HG03575 (cell line): Measurements from ENCODE around the gene EPN2.

Source experiments
- ATAC-seq: cut with Tn5 transposase; IDR thresholded peaks from one replicate; pipeline ENCODE4 v1.9.1; 2021; ENCODE audit not compliant: unreplicated experiment, insufficient number of reproducible peaks, low FRiP score; ENCODE audit errors: extremely low read depth

EPN2 gene

DNA sequence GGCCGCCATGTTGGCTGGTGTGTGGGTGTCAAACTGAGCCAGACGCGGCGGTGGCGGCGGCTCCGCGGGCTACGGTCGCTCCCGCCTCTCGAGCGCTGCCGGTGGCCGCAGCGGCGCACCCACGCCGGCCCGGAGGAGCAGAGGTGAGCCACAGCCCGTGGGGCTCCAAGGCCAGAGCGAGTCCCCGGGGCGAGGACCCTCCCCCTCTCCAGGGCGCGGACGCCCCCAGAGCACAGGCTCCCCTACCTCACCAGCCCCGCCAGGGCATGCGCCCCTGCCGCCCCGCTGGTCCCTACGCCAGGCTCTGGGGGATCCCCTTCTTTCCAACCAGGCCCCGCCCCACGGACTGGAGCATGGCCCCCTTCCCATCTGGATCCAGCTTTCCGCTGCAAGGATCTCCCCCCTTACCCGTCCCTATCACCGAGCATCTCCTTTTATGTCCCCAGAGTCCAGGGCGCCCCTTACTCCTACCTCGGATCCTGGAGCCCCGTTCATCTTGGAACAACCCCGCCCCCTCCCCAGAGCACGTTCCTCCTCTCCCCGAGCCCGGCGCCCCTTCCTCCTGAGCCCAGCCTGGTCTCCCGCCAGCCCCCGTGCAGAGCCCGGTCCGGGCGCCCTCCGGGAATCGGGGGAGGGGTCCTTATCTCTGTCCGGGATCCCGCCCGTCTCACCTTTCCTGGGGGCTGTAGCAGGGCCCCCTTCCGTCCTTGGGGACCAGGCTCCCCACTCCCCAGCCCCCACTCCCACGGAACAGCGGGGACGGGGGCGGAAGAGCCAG is 412 bp downstream of the EPN2 start:
- ATAC-seq = no peak

DNA sequence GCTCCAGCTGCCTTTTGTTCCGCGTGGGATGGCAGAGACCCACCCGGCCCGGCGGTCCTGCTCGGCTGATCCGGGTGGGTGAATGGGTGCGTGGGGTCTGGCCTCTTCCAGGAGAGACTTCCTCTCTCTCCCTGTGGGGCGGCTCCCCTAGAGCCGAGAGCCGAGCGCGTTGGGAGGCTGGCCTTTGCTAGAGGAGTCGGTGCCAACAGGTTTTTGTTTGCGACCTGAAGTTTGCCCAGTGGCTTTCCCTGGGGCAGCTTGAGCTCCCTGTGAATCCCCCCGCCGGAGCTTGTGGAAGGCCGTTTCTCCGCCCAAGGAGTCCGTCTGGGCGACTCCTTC is 970 bp downstream of the EPN2 start:
- no peak for ATAC-seq

DNA sequence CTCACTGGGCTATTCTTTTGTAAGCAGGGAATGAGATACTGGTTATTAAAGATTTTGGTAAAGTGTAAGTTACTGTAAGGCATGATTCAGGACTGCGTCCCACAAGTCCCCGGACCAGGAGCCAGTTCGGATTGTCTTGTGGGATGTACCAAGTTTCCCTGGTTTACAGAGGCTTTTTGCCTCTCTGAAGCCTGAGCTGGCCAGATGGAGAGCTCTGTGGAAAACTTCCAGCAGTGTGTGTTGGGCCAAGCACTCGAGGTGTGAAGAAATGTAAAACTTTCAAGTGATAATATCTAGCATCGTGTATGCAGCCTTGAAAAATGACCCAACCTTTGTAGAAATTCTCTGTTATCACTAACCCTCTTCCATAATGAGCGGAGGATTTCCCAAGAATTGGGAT is 2.4 kb downstream of the EPN2 start:
- ATAC-seq = no peak

DNA sequence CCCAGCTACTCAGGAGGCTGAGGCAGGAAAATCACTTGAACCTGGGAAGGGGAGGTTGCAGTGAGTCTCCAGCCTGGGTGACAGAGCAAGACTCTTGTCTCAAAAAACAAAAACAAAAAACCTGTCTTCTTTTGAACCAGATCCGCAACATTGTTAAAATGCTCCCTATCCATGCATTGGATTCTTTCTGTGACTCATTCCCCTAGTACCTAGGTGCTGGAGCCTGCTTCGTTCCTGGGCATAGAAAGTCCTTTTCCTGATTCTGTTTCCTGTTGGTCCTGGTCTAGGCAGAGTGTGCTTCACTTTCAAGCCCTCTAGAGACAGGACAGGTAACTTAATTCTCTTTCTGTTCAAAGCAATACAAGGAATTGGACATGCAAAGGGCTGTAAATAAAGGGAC is 5.2 kb downstream of the EPN2 start:
- no peak for ATAC-seq

DNA sequence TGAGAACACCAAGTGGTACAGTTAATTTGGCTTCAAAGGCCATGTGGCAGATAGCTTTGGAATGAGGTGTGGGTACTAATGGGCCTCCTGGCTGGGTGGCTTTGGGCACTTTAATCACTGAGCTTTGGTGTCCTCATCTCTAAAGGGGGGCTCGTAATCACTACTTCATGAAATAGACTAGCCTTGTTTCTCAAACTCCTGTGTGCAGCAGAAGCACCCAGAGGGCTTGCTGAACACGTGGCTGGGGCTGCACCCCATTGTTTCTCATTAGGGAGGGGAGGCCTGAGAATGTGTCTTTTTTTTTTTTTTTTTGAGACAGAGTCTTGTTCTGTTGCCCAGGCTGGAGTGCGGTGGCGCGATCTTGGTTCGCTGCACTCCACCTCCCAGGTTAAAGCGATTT is 5.8 kb downstream of the EPN2 start:
- no peak for ATAC-seq

DNA sequence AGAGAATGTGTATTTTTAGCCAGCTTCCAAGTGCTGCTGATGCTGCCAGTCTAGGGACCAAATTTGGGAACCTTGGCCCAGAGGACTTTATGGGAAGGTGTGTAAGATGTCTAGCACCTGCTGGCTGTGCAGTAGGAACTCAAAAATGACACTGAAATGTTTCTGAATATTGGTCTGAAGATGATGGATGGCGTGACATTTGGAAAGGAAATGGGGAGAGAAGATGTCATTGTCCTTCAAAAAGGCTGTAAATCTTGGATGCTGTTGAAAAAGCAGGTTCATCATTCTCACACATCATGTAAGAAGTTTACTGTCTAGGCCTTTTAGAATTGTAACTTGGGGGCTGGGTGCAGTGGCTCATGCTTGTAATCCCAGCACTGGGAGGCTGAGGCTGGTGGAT is 6.7 kb downstream of the EPN2 start:
- ATAC-seq = no peak

DNA sequence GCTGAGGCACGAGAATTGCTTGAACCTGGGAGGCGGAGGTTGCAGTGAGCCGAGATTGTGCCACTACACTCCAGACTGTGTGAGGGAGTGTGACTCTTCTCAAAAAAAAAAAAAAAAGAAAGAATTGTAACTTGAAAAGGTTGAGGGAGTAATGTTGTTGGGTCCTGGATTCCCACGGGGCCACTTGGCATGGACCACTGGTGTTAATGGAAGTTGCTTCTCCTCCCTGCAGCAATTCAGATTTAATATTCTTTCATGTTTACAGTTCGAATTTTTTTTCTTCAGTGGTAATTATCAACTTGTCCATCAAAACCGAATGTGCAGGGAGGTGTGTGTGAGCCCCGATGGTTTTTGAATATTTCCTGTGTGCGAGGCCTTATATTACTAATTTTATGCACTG is 7.2 kb downstream of the EPN2 start:
- no peak for ATAC-seq

DNA sequence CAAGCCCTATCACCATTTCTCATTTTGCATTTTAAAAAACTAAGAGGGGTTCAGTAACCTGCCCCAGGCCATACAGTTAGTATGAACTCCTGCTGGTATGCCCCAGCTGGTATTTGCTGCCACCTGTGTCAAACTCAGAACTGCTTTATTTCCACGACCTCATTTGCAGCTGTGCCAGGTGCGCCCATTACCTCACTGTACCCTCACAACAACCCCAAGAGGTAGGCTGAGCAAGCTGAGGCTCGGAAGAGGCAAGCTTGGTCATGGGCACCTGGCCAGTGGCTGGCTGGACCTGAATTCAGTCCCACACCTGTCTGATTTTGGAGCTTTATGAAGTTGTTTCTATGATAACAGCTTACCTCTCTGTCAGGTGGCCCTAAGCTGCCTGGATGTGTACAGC is 7.6 kb downstream of the EPN2 start:
- no peak for ATAC-seq

DNA sequence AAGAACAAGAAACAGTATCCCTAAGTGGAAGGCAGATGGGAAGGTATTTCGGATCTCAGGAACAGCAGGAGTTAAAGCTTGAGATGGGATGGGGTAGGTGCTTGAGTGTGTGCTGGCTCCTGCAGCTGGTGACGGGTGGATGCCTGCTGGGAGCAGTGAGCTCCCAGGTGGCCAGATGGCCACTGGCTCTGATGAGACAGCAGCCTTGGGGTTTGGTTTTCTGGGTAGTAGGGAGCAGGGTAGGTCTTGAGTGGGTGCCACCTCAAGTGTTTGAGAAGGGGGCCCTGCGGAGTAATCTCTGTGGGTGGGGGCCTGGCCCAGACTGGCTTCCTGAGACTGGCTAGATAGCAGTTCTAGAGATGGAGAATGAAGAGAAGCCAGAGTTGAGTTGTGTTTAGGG is 10.3 kb downstream of the EPN2 start:
- no peak for ATAC-seq

DNA sequence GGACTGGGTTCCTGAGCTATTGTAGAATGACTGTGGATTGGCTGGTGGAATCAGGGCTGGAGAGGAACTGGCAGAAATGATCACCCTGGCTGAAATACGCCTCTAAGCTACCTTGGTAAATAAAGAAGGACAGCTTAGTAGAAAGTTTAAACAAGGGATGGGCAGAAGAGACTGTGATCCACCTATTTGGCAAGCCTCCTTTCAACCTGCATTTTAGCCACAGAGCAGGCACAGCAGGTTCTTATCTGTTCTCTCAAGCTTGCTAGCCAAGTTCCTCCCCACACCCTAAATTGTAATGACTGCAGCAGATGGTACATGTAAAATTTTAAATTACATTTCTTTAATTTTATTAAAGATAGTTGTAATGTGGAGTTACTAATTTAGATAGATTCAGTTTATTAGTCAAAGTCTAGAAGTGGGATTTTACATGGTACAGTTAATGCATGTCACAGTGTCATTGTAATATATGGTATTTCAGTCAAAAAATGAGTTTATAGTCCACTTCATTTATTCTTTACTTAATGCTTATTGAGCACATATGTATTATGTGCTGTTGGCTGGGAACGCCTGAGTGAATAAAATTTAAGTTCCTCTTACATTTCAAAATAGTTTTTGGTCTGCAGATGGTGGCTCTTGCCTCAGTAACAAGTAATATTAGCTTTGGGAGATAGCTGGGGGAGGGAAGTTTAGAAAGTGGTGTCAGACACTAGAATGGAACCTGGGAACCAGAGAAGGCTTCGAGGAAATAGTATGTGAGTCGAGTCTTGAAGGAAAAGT is 11.2 kb downstream of the EPN2 start:
- no peak for ATAC-seq

DNA sequence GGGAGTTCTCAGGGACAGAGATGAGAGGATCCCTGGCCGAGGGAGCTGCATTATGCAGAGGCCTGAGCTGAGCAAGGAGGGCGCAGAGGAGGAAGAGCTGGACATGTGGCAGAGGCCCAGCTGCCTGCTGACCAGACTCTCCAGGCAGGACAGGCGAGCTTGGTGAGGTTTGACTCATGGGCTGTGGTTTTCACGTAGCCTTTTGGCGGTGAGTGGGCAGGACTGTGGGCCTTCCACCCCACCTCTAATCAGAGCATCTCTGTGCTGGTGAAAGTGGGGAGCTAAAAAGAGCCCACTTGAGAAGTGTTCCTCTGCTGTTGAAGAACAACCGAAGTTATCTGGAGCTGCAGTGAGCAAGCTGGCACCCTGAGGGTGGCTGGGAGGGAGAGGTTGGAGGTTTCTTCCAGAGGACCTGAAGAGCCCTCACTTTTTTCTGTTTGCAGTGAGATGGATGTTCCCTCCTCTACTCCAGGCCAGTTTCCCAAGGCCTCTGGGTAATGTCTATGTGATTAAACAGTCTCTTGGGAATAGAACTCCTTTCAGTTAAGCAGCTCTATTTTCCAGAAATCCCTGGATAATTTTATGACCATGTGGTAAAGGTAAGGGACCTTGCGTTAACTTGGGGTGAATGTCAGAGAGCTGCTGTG is 11.9 kb downstream of the EPN2 start:
- no peak for ATAC-seq

DNA sequence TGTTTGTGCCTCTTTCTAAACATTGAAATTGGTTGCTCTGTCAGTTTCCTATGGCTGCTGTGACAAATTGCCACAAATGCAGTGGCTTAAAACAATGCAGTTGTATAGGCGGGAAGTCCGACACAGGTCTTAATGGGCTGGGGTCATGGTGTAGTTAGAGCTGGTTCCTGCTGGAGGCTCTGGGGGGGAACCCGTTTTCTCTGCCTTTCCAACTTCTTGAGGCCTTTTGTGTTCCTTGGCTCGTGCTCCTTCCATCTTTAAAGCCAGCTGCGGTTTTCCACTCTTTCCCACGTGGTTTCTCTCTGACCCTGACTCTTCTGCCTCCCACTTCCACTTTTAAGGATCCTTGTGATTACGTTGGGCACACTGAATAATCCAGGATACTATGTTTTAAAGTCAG is 12.5 kb downstream of the EPN2 start:
- no peak for ATAC-seq

DNA sequence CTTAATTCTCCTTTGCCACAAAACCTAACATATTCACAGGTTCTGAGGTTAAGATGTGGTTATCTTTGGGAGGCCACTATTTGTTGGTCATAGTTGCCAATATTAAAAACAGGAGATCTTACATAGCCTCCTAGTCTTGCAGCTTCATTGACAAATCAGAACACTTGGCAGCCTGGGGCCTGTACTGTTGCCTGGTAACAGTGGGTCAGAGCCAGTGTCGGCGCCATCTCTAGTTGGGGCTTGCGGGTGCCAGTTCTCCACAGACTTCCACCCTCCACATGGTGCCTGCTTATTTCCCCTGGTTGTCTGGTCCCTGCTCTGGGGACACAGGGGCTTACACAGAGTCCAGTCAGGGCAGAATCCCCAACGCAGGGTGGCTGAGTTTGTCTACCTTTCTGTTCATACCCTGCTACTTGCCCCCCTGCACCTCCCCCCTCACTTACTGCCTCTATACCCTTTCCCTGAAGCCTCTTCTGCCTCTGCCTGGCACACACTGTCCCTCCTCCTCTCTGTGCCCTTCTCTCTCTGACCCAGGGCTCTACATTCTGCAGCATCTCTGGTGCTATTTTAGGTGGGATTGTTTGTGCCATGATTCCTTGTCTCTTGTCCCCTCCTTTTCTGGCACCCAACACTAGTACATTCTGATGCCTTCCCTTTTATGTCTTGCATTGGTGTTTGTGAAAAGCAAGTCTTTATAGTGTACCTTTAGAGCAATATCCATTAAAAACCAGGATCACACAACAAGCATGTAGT is 13.4 kb downstream of the EPN2 start:
- ATAC-seq = no peak

DNA sequence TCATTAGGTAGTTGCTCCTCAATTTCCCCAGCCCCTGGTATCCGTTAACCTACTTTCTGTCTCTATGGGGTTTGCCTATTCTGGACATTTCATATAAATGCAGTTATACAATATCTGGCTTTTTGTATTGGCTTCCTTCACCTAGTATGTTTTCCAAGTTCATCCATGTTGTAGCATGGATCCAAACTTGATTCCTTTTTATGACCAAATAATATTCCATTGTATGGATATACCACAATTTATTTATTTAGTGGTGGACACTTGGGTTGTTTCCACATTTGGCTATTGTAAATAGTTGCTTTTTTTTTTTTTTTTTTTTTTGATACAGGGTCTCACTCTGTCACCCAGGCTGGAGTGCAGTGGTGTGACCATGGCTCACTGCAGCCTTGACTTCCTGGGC is 15.9 kb downstream of the EPN2 start:
- no peak for ATAC-seq

DNA sequence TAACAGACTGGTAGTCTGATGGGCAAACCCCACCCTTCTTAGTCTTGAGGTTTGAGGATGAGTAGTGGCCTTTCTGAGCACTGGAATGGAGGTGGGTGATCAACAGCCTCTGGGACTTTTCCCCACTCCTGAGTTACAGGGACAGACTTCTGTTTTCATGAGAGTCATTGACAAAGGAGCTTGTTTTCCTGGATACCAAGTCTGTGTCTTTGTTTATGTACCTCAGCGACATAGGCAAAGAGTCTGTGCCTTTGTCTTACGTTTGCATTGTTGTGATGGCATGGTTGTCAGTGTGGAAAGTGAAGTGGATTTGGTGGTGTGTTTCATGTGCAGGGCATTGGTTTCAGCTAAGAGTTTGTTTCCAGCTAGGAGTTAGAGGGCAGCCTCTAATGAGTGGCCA is 17.5 kb downstream of the EPN2 start:
- ATAC-seq = no peak

DNA sequence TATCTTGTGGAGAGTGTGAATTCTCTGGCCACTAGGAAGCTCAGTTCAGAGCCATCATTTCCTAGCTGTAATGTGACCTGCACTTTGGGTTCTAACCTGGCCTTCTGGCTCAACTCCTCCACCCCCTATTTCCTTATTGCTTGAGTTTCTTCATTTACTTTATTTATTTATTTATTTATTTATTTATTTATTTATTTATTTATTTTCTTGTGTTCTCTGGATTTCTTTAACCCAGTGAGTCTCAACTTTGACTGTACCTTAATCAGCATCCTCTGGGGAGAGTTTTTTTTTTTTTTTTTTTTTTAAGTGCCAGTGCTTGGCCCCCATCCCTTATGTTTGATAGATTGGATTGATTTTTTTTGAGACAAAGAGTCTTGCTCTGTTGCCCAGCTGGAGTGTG is 18.1 kb downstream of the EPN2 start:
- ATAC-seq = no peak

DNA sequence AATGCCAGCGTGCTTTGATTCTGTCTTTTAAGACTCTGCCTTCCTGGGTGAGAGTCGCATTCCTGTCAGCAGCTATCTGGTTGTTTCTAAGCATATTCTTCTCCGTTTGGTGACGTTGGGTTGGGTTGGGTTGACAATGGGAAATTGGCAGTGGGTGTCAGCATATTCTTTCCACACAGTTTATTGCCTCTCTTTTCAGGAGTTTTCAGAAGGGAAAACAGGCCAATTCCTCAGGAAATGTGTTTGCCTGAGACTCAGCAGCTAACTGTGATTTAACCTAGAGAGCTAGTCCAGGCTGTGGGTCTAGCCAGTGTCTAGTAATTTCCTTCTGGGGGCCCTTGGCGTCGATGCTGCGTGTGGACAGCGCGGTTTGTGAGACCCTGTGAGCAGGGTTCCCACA is 21.2 kb downstream of the EPN2 start:
- ATAC-seq = no peak

DNA sequence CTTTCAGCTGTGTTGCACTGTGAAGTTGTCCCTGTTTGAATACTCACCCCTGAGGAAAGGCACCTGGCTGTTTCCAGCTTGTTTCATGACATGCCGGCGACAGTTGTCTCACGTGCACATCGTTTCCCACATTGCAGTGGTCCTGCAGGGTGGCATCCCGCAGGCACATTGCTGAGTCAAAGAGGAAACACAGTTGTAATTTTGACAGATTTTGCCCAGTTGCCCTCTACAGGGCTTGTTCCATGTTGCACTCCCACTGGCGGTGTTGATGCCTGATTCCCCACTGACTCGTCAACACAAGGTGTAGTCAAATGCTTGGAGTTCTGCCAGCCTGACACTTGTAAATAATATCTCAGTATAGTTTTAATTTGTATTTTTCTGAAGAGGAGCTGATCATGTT is 23.8 kb downstream of the EPN2 start:
- no peak for ATAC-seq

DNA sequence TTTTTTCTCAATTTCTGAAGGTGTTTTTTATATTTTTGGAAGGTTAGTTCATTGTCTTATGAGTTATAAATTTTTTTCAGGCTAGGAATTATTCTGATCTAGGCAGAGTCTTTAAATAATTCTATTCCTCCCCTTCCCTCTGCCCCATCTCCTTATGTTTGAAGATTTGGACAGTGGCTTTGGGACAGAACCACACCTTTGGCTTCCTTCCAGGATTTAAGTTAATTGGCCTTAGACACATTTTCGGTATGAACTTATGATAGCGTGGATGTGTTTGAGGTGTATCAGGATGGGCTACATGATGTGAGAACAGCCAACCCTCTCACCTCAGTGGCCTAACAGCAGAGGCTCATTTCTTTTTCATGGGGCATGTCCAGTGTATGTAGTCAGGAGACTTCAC is 24.3 kb downstream of the EPN2 start:
- ATAC-seq = no peak
